ENCODE results near the gene BLM.
"Not testable (repeated sequence)": the region's sequence is repeated elsewhere in the genome, so short reads cannot be mapped to it uniquely, and the experiment has no call there.

Gene BLM

GRCh38 chr15:90844696-90845095 lies 127.5 kb downstream of the BLM start:
- no peak overlapping the region for H3K4me3 ChIP-seq (ENCODE audit: low read length)
- H3K36me3 ChIP-seq (ENCODE audit: insufficient read depth, low read depth, low read length), result no peaks in the 10 kb centered on the region
- H3K27me3 ChIP-seq (ENCODE audit: insufficient read depth, low read length), result no peaks in the 10 kb centered on the region
- no peak overlapping the region for H3K9ac ChIP-seq (ENCODE audit: low read depth, low read length)
- H3K27ac ChIP-seq (ENCODE audit: low read length), result no peak overlapping the region
- H3K9me3 ChIP-seq (ENCODE audit: insufficient read depth, low read depth, low read length), result no peaks in the 10 kb centered on the region
- H3K4me1 ChIP-seq (ENCODE audit: insufficient read depth, low read length), result peaks cover 9% of the 10 kb centered on the region

GRCh38 chr15:90845201-90845949 lies 128.2 kb downstream of the BLM start:
- Histone ChIP-seq H3K27me3 (ENCODE audit: insufficient read depth, low read length) (no peaks in the 10 kb centered on the region), H3K9me3 (ENCODE audit: insufficient read depth, low read depth, low read length) (no peaks in the 10 kb centered on the region), H3K4me1 (ENCODE audit: insufficient read depth, low read length) (peaks cover 5% of the 10 kb centered on the region), H3K27ac (ENCODE audit: low read length) (no peak overlapping the region), H3K9ac (ENCODE audit: low read depth, low read length) (no peak overlapping the region), H3K36me3 (ENCODE audit: insufficient read depth, low read depth, low read length) (no peaks in the 10 kb centered on the region), H3K4me3 (ENCODE audit: low read length) (no peak overlapping the region)

GRCh38 chr15:90849424-90849823 lies 132.3 kb downstream of the BLM start:
- H3K4me1 ChIP-seq (ENCODE audit: insufficient read depth, low read length), result not testable (repeated sequence)

GRCh38 chr15:90851114-90851513 lies 134.0 kb downstream of the BLM start:
- no peaks in the 10 kb centered on the region for H3K9me3 ChIP-seq (ENCODE audit: insufficient read depth, low read depth, low read length)
- H3K4me3 ChIP-seq (ENCODE audit: low read length), result no peak overlapping the region
- no peak overlapping the region for H3K27ac ChIP-seq (ENCODE audit: low read length)
- no peak overlapping the region for H3K9ac ChIP-seq (ENCODE audit: low read depth, low read length)
- no peaks in the 10 kb centered on the region for H3K27me3 ChIP-seq (ENCODE audit: insufficient read depth, low read length)
- no peaks in the 10 kb centered on the region for H3K36me3 ChIP-seq (ENCODE audit: insufficient read depth, low read depth, low read length)
- H3K4me1 ChIP-seq (ENCODE audit: insufficient read depth, low read length), result no peaks in the 10 kb centered on the region

More at GRCh38 chr15:90849424-90849823, 132.3 kb downstream of the BLM start:
- not testable (repeated sequence) for H3K36me3 ChIP-seq (ENCODE audit: insufficient read depth, low read depth, low read length); H3K27me3 ChIP-seq (ENCODE audit: insufficient read depth, low read length); H3K27ac ChIP-seq (ENCODE audit: low read length); H3K9me3 ChIP-seq (ENCODE audit: insufficient read depth, low read depth, low read length); H3K9ac ChIP-seq (ENCODE audit: low read depth, low read length); H3K4me3 ChIP-seq (ENCODE audit: low read length)

- no peak overlapping the region for H3K9ac ChIP-seq (ENCODE audit: low read depth, low read length)
- no peaks in the 10 kb centered on the region for H3K4me1 ChIP-seq (ENCODE audit: insufficient read depth, low read length)
- H3K27ac ChIP-seq (ENCODE audit: low read length), result no peak overlapping the region
- no peaks in the 10 kb centered on the region for H3K27me3 ChIP-seq (ENCODE audit: insufficient read depth, low read length)
- H3K4me3 ChIP-seq (ENCODE audit: low read length), result no peak overlapping the region
- no peaks in the 10 kb centered on the region for H3K36me3 ChIP-seq (ENCODE audit: insufficient read depth, low read depth, low read length)
- no peaks in the 10 kb centered on the region for H3K9me3 ChIP-seq (ENCODE audit: insufficient read depth, low read depth, low read length)
Observed at GRCh38 chr15:90851940-90852339, 134.8 kb downstream of the BLM start.

- Histone ChIP-seq H3K27ac (ENCODE audit: low read length) (no peak overlapping the region), H3K4me3 (ENCODE audit: low read length) (no peak overlapping the region), H3K9me3 (ENCODE audit: insufficient read depth, low read depth, low read length) (no peaks in the 10 kb centered on the region), H3K27me3 (ENCODE audit: insufficient read depth, low read length) (no peaks in the 10 kb centered on the region), H3K9ac (ENCODE audit: low read depth, low read length) (no peak overlapping the region), H3K36me3 (ENCODE audit: insufficient read depth, low read depth, low read length) (no peaks in the 10 kb centered on the region), H3K4me1 (ENCODE audit: insufficient read depth, low read length) (peaks cover 8% of the 10 kb centered on the region; the same call in 1 of the 2 replicates)
Observed at GRCh38 chr15:90855139-90855538, 138.0 kb downstream of the BLM start.

- Histone ChIP-seq H3K27me3 (ENCODE audit: insufficient read depth, low read length) (no peaks in the 10 kb centered on the region), H3K9me3 (ENCODE audit: insufficient read depth, low read depth, low read length) (no peaks in the 10 kb centered on the region), H3K4me3 (ENCODE audit: low read length) (no peak overlapping the region), H3K27ac (ENCODE audit: low read length) (no peak overlapping the region), H3K36me3 (ENCODE audit: insufficient read depth, low read depth, low read length) (no peaks in the 10 kb centered on the region), H3K9ac (ENCODE audit: low read depth, low read length) (no peak overlapping the region), H3K4me1 (ENCODE audit: insufficient read depth, low read length) (peaks cover 8% of the 10 kb centered on the region; the same call in 1 of the 2 replicates)
Observed at GRCh38 chr15:90857337-90857736, 140.2 kb downstream of the BLM start.

- Histone ChIP-seq H3K27me3 (ENCODE audit: insufficient read depth, low read length) (no peaks in the 10 kb centered on the region), H3K9ac (ENCODE audit: low read depth, low read length) (no peak overlapping the region), H3K4me1 (ENCODE audit: insufficient read depth, low read length) (peaks cover 8% of the 10 kb centered on the region; the same call in 1 of the 2 replicates), H3K9me3 (ENCODE audit: insufficient read depth, low read depth, low read length) (no peaks in the 10 kb centered on the region), H3K36me3 (ENCODE audit: insufficient read depth, low read depth, low read length) (no peaks in the 10 kb centered on the region), H3K27ac (ENCODE audit: low read length) (no peak overlapping the region), H3K4me3 (ENCODE audit: low read length) (no peak overlapping the region)
Observed at GRCh38 chr15:90857883-90858443, 140.8 kb downstream of the BLM start.

GRCh38 chr15:90859234-90860131 lies 142.3 kb downstream of the BLM start:
- H3K36me3 ChIP-seq (ENCODE audit: insufficient read depth, low read depth, low read length), result no peaks in the 10 kb centered on the region
- H3K27me3 ChIP-seq (ENCODE audit: insufficient read depth, low read length), result no peaks in the 10 kb centered on the region
- no peak overlapping the region for H3K4me3 ChIP-seq (ENCODE audit: low read length)
- H3K9me3 ChIP-seq (ENCODE audit: insufficient read depth, low read depth, low read length), result no peaks in the 10 kb centered on the region
- H3K27ac ChIP-seq (ENCODE audit: low read length), result no peak overlapping the region
- H3K9ac ChIP-seq (ENCODE audit: low read depth, low read length), result peak overlapping the region; percentile 3; the same call in 1 of the 2 replicates
- peaks cover 8% of the 10 kb centered on the region; the same call in 1 of the 2 replicates for H3K4me1 ChIP-seq (ENCODE audit: insufficient read depth, low read length)

GRCh38 chr15:90860450-90860849 lies 143.3 kb downstream of the BLM start:
- no peak overlapping the region for H3K4me3 ChIP-seq (ENCODE audit: low read length)
- no peaks in the 10 kb centered on the region for H3K27me3 ChIP-seq (ENCODE audit: insufficient read depth, low read length)
- H3K9me3 ChIP-seq (ENCODE audit: insufficient read depth, low read depth, low read length), result no peaks in the 10 kb centered on the region
- H3K36me3 ChIP-seq (ENCODE audit: insufficient read depth, low read depth, low read length), result no peaks in the 10 kb centered on the region
- no peak overlapping the region for H3K27ac ChIP-seq (ENCODE audit: low read length)
- H3K9ac ChIP-seq (ENCODE audit: low read depth, low read length), result no peak overlapping the region
- H3K4me1 ChIP-seq (ENCODE audit: insufficient read depth, low read length), result peaks cover 8% of the 10 kb centered on the region; the same call in 1 of the 2 replicates

- no peaks in the 10 kb centered on the region for H3K27me3 ChIP-seq (ENCODE audit: insufficient read depth, low read length)
- peaks cover 8% of the 10 kb centered on the region; the same call in 1 of the 2 replicates for H3K4me1 ChIP-seq (ENCODE audit: insufficient read depth, low read length)
- H3K27ac ChIP-seq (ENCODE audit: low read length), result no peak overlapping the region
- no peak overlapping the region for H3K9ac ChIP-seq (ENCODE audit: low read depth, low read length)
- no peak overlapping the region for H3K4me3 ChIP-seq (ENCODE audit: low read length)
- H3K9me3 ChIP-seq (ENCODE audit: insufficient read depth, low read depth, low read length), result no peaks in the 10 kb centered on the region
- no peaks in the 10 kb centered on the region for H3K36me3 ChIP-seq (ENCODE audit: insufficient read depth, low read depth, low read length)
Observed at GRCh38 chr15:90860942-90861675, 144.0 kb downstream of the BLM start.

All from iPS-20b (cell line).